Panc1 (cell line): Measurements from ENCODE around the gene CALCA.

Experiments
- CTCF ChIP-seq: fragments of 450-650 bp; IDR thresholded peaks from 2 replicates; pipeline ENCODE4 v1.5.1; 2017; ENCODE audit warnings: mild to moderate bottlenecking
- POLR2AphosphoS5 ChIP-seq: IDR thresholded peaks from 2 replicates; pipeline ENCODE4 v1.6.1; 2012; ENCODE audit warnings: mild to moderate bottlenecking, low read depth, low read length, moderate library complexity
- SIN3A ChIP-seq: IDR thresholded peaks from 2 replicates; pipeline ENCODE4 v1.6.1; 2012; ENCODE audit warnings: low read depth, mild to moderate bottlenecking, low read length, moderate library complexity, borderline replicate concordance; ENCODE audit not compliant: insufficient read depth

- TF ChIP-seq POLR2AphosphoS5 = no peak
- no peak for TF ChIP-seq CTCF
- TF ChIP-seq SIN3A = no peak
These were observed 1.7 kb upstream of the CALCA start for GRCh38 chr11:14973621-14974514.
